Testis (tissue), 2 donors: ENCODE results near the gene LSP1.

ENCODE experiments used
- CTCF ChIP-seq, 3 experiments: fragments of 450-650 bp in 2 of 3; fragments of 200-600 bp in 1 of 3; sonication (generic) in 1 of 3; IDR thresholded peaks; one replicate each; pipeline ENCODE4 v1.5.1; 2016 to 2019; ENCODE audit warnings: antibody characterized with exemption in 3 of 3, mild to moderate bottlenecking in 2 of 3, moderate library complexity in 1 of 3
- POLR2A ChIP-seq: fragments of 450-650 bp; IDR thresholded peaks from one replicate; pipeline ENCODE4 v1.6.1; 2017; ENCODE audit warnings: antibody characterized with exemption, mild to moderate bottlenecking, moderate library complexity

- TF ChIP-seq CTCF (IDR thresholded peaks at IDR 0.05) (no peak), POLR2A (no peak)
Measured at GRCh38 chr11:1936072-1936780, 83.3 kb downstream of the LSP1 start.
